Coronary artery (tissue), 2 donors: ENCODE results near the gene TMC3.

Source experiments
- DNase-seq: peaks from one replicate; pipeline ENCODE4 v3.0.0-alpha.2; 2017; ENCODE audit warnings: low spot score
- H3K27ac ChIP-seq, 2 donors: fragments of 200-600 bp; sonication (generic); one replicate each; pipeline ENCODE4 v1.5.1; 2016 to 2019
- H3K4me3 ChIP-seq: fragments of 200-600 bp; sonication (generic); 2 replicates; pipeline ENCODE4 v1.5.1; 2016; ENCODE audit warnings: mild to moderate bottlenecking, moderate library complexity
- CTCF ChIP-seq: fragments of 200-600 bp; sonication (generic); IDR thresholded peaks from one replicate; pipeline ENCODE4 v1.5.1; 2019; ENCODE audit warnings: antibody characterized with exemption

The TMC3 gene

GRCh38 chr15:81296673-81297072 lies 77.3 kb downstream of the TMC3 start:
- H3K27ac ChIP-seq, result peak overlapping the region; percentile 18 to 81
- no peak for DNase-seq
- no peak for TF ChIP-seq CTCF
- H3K4me3 ChIP-seq, result peak overlapping the region; percentile 60

GRCh38 chr15:81296186-81296585 lies 77.8 kb downstream of the TMC3 start:
- Histone ChIP-seq H3K4me3 (no peak overlapping the region), H3K27ac (peak overlapping the region in 1 of 2 donors; percentile 81)
- no peak for DNase-seq
- TF ChIP-seq CTCF, result no peak

GRCh38 chr15:81295486-81296121 lies 78.4 kb downstream of the TMC3 start:
- DNase-seq, result no peak
- no peak for TF ChIP-seq CTCF
- no peak overlapping the region for H3K4me3 ChIP-seq
- peak overlapping the region in 1 of 2 donors; percentile 81 for H3K27ac ChIP-seq

GRCh38 chr15:81294516-81294880 lies 79.5 kb downstream of the TMC3 start:
- no peak overlapping the region for H3K4me3 ChIP-seq
- no peak for TF ChIP-seq CTCF
- peak overlapping the region in 1 of 2 donors; percentile 13 for H3K27ac ChIP-seq
- DNase-seq, result no peak

- H3K27ac ChIP-seq, result peak overlapping the region in 1 of 2 donors; percentile 13
Observed at GRCh38 chr15:81293728-81294515, 80.1 kb downstream of the TMC3 start.

DNA sequence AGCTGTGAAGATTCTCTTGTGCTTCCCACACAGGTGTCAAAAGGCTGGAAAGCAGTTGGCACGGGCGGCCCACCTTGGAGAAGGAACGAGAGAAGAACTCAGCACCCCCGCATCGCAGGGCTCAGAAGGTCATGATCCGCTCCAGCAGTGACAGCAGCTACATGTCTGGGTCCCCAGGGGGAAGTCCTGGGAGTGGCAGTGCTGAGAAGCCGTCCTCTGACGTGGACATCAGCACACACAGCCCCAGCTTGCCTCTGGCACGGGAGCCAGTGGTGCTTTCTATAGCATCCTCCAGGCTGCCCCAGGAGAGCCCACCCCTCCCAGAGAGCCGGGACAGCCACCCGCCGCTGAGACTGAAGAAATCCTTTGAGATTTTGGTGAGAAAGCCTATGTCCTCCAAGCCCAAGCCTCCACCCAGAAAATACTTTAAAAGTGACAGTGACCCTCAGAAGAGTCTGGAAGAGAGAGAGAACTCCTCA lies 81.5 kb downstream of the TMC3 start:
- no peak for DNase-seq
- TF ChIP-seq CTCF, result no peak
- no peak overlapping the region for H3K4me3 ChIP-seq
- H3K27ac ChIP-seq, result no peak overlapping the region

More at GRCh38 chr15:81293728-81294515, 80.1 kb downstream of the TMC3 start:
- no peak for TF ChIP-seq CTCF
- no peak for DNase-seq
- no peak overlapping the region for H3K4me3 ChIP-seq
